Measurements from ENCODE around the gene C1orf105.

Gene C1orf105

DNA sequence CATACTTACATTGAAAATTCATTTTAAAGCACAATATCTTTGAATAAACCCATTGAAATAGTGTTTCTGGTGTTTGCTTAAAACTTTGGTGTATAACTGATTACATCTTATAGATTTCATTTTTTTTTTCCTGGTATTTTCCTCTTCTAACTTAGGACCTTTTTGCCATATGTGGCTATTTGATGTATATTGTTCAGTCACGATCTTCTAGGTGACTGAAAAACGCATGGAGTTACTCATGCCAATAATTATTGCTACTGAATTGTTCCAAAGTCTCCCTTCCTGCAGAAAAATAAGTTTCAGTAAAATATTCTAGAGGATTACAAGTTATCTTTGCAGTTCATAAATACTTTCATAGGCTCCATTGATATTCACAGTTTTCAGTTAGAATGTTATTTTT, 22.9 kb upstream of the C1orf105 start:
- DNase-seq, result no peak

DNA sequence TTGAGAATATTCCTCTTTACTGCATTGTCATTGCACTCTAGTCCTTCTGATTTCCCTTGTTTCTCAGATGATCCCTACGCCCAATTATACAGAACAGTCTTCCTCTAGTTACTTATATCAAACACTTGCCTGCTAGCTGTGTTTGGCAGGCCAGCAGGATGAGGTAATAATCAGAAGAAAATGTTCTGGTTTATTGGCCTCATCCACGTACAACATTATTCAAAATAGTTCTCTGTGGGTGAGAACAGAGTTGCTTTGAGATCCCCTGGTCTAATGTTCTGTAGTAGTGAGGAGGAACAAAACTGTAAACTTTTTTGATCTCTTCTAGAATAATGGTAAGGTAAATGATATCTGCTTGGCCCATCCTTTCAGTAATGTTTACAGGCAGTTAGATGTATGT, 22.3 kb upstream of the C1orf105 start:
- DNase-seq, result peak; percentile 31

DNA sequence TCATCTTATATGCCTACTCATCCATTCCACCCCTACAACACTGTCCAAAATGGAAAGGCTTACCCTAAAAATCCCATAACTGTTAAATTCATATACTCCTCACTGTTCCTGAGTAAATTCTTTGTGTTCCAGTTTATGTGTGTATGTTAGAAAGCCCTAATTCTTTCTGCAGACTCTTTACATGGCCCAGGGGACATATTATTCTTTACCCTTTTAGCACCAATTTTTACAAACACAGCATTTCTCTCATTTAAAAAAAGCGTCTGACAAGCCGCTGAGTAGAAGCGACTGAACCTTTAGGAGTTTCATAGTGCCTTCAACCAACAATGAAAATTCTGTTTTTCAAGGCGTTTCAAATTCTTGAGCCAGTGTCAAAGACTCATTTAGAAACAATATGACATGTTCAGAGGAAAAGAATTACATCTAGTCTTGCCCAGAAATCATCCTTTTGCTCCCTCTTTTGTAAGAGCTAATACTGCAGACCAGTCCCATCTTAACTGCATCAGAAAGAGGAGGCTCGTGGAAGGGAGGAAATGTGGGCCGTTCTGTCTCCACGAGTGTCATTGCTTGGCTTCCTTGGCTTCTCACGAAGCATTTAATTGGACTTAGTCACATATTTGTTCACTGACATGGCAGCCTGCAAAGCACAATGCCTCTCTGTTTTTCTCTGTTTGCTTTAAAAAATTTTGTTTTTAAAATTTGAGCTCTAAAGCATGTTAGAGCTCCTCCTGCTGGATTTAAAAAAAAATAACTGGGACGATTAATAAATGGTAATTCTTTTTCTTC, 21.3 kb upstream of the C1orf105 start:
- DNase-seq, result peak; percentile 75

DNA sequence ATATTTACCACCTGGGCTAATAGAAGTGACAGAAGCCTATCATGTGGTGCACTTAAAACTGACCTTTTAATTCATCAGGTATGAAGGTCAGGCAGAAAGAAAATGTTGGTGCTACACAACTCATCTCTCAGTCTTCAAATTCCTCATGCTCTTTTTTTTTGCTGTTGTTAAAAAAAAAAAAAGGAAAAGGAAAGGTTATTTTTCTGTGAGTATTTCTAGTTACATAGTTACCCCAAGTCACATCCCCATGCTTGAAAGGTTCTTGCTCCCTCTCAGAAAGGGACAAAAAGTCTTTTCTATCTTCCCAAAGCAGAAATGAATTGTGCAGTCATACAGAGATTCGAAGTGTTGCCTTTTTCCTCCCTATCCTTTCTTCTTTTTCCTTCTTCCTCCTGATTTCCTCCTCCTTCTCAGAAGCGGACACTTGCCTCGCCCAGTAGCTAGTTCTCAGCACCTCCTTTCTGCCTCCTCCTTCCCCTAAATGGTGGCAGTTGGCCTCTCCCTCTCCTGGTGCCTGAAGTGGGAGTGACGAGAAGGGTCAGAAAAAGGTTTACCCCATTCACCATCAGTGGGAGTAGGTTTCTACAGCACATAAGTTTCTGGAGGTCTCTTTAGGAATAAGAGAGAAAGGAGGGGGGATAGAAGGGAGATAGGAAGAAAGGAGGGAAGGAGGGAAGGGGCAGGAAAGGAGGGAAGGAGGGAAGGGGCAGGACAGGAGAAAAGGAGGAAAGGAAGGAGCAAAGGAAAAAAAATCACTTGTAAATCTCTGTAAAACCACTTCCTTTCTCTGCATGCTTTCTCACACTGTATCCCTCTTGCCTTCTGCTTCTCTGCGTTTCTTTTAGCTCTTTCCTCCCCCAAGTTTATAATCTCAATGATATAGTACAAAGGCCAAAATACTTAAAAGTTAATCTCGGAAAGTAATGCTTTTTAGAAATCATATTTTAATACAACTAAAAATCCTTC, 20.4 kb upstream of the C1orf105 start:
- no peak for DNase-seq

DNA sequence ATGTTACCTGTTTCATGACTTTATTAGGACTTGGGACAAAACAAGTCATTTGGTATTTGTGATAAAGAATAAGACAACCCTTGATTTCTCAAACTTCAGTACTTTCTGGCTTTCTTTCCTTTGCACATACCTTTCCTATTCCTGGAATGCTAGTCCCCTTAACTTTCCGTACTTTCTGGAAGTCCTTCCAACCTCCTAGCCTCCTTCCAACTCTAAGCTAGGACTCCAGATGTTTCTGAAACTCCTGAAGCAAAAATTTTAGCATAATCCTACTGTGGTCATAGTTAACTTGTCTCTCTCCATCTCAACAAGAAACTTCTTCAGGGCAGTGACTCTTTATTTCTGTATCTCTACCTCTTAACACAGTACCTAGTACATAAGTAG, 19.8 kb upstream of the C1orf105 start:
- DNase-seq, result no peak

DNA sequence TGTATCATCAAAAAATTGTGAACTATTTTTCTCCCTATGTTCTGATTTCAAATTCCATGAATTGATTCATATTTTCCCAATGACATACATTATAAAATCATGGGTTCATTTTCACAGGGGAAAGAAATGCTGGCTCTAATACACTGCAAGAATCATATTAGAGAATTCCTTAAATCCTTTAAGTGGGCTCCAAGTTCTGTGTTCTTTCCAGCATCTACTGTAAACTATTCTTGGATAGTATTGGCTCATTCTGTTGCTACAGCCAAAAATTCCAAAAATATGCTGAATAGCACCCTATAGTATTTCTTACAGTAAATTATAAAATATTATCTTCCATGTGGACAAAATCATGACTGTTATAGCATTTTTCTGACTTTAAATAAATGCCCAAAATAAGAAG, 19.0 kb upstream of the C1orf105 start:
- no peak for DNase-seq

DNA sequence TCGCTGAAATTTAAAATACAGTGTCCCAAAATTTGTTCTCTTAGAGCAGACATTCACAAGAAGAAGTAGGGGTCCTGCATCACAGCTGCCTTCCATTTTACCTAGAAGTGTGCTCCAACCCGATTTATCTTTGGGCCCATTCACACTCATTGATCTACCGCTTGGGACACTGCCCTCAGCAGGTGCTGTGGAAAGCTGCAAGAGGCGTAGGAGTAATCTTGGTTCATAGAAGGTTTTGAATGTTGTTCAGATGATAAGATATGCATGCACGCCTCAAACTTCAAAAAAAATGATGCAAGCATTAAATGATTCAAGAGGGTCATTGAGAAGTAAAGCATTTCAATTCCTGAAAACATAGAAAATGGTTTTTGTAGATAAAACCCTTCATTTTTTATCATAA, 18.6 kb upstream of the C1orf105 start:
- DNase-seq, result no peak

DNA sequence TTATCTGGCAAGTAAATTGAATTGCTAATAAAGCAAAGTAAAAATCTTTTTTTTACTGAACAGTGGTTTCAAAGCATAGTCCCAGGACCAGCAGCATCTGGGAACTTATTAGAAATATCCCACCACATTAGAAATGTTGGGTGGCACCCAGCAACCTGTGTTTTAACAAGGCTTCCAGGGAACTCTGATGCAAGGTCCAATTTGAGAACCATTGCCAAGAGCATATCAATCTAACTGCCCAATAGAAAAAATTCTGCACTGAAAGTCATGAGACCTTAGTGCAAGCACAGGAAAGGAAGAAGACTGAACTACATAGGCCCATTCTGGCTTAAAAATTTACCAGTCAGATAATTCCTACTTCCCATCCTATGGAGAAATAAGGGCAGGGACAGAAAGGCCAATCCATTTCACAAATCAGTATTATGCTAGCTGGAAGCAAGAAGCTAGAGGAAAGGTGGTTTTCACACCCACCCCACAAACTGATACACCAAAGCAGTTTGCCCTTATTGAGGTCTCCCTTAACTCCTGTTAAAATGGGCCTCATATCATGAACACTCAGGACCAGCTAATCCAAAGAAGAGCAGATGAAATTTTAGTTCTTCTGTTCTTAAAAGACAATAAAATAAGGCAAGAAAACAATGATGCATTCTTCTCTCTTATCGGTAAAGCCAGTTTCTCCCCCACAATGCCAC, 17.5 kb upstream of the C1orf105 start:
- no peak for DNase-seq

DNA sequence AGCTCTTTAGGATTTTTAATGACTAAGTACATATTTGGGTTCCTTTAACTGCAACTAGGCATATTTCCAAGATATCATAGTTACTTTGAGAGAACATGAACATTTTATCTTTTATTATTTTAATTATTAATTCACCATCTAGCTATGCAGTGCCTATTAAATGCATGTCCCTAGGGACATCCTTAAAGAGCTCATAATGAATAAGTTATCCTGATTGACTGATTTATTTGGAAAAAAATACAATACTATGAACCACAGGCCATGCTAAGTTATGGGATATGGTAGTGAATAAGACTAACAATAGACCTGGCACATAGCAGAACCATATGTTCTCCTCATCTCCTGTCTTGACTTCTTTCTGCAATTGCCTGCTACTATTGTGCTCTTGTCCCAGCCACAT, 16.4 kb upstream of the C1orf105 start:
- DNase-seq, result no peak

DNA sequence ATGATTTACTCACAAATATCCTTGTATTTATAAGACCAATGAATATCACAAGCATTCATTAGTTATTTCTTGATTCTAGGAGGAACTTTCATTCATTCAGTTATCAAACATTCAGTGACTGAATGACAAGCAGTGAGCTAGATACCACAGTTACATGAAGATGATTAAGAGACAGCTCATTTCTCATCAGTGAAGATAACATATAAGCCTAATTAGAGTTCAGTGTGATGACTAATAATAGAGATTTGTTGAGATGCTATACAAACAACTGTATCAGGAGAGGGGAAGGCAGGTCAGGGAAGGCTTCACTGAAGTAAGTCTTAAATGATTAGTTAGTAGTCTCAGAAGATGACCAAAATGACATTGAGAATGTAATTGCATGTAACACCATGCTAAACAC, 14.6 kb upstream of the C1orf105 start:
- DNase-seq, result no peak

DNA sequence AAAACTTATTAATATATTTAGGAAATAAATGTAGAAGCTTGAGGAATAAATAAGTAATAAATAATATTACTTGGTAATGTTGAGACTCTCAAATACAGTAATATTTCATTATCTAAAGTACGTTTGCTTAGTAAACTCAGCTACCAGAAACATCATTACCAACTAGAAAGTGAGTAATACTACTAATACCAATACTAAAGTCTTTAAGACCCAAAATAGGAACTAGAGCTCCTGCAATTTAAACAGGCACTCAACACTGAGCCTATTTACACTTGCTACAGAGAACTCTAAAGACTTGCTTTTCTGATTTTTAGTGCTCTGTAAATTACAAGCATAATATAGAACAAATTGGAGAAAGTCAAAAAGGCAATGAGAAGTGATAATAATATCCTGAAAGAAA, 13.5 kb upstream of the C1orf105 start:
- DNase-seq, result no peak

DNA sequence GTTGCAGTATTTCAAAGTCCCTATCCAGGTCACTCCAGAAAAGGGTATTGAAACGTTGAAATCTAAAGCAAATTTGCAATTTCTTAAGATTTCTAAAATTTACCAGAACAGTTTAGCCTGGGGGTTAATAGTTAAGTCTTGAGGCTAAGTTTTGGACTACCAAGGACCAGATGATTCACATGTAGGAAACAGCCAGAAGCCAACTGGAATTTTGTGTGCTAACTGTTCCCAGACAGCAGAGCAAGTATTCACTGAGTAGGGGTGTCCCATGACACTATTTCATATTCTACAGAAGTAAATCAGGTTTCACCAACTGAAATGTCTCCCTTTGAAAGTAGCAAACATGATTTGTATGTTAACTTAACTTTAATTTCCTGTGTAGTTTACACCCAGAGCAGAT, 11.5 kb upstream of the C1orf105 start:
- DNase-seq, result no peak

DNA sequence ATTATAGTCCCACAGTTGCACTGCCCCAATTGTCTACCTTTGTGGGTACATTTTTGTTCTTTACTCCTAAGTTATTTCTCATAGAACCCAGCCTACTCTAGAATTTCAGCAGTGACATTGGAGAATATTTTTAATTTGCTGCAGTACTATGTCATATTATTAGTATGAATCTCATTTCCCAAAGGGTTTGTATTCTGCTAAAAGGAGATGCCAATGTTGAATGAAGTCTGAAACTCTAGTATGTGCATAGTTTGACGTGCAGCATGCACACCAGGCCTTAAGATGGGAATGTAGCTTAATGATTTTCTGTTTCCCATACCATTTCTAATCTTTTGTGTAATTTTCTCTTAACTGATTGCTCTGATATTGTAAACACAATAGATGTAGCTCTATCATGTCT, 10.5 kb upstream of the C1orf105 start:
- no peak for DNase-seq

DNA sequence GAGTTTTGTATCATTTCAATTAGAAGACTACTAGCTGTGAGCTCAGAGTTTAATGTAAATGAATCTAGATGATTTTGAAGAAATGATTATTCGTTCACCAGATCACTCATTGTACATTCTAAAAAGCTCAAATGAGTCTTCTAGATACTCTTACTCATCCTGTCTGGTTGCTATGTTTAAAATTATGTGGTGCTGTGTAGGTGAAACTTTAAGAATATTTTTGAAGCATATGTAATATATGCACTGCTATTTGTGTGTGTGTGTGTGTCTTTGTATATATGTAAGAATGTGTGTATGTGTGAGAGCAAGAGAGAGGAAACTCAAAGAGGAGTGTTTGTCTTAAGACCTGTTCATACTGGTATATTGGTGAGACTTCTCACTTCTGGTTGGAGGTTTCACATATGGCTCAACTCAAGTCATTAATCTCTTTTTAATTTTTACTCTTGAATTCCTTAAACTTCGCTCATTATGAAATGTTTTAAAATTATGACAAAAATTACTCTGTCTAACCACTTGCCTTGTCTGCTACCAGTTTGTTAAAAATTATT, 8.6 kb upstream of the C1orf105 start:
- DNase-seq, result peak; percentile 31

DNA sequence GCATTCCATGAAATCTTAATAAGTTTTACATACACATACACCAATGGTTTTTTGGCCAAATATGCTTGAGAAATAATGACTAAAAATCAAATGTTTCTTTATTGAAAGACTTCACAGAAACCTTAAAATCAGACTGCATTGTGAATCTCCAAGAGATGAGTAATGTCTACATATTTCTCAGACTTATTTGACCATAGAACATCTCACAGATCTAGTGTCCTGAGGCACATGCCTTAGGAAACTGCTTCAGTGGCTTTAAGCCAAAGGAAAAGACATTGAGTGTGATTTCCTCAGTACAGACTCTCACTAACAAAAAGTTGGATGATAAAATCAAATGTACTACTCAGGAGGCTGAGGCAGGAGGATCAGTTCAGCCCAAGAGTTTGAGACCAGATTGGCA, 6.2 kb upstream of the C1orf105 start:
- DNase-seq, result no peak

DNA sequence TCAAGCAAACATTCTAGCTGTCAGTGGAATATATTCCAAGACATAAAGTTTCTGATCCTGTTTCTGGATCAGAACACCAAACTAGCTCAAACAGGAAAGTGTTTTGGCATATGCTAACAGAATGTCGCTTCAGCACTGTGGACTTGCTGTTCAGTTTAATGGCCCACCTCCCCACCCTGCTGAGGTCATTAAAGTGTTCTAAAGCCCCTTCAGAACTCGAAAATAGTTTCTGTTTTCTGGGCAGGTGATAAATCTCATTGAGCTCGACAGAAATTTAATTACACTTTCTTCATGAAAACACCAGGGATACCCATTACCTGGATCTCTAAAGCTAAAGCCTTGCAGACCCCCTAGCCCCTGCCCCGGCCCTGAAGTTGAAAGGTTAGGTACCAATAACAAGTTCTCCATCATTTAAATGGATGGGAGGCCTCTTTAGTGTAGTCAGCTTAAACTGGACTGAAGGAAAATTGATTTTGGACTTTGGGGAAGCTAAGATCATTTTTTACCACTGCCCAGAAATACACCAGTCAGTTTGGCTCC, 3.9 kb upstream of the C1orf105 start:
- no peak for DNase-seq

DNA sequence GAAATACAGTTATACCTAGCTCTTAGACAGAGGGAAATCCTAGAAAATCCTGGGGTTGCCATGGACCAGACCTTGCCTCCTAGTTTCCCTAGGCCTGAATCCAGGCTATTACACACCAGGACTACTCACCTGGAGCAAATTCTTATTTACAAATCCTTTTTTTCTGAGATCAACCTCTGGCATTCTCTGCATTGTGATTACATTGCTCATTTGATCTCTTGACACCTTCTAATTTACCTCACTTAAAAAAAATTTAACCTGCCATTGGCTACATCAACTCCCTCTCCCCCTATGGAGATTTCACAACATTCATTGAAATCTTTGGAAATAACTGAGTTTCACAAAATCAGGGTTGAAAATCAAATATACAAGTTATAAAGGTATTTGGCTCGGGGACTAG, 2.9 kb upstream of the C1orf105 start:
- no peak for DNase-seq

DNA sequence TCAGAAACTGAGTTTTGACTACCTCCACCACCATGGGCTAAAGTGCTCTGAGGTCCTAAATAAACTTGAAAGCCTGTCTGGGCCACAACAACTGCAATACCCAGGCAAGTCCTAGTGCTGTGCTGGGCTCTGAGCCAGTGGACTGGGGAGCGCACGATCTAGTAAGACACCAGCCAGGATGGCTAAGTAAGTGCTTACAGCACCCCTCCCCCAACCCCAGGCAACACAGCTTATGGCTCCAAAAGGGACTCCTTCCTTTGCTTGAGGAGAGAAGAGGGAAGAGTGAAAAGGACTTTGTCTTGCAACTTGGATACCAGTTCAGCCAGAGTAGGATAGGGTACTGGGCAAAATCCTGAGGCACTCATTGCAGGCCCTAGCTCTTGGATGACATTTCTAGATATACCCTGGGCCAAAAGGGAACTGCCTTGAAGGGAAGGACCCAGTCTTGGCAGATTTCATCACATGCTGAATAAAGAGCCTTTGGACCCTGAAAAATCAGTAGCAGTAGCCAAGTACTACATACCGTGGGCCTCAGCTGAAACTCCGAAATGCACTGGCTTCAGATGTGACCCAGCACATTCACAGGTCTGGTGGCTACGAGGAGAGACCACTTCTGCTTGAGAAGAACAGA, 1.6 kb downstream of the C1orf105 start:
- no peak for DNase-seq

DNA sequence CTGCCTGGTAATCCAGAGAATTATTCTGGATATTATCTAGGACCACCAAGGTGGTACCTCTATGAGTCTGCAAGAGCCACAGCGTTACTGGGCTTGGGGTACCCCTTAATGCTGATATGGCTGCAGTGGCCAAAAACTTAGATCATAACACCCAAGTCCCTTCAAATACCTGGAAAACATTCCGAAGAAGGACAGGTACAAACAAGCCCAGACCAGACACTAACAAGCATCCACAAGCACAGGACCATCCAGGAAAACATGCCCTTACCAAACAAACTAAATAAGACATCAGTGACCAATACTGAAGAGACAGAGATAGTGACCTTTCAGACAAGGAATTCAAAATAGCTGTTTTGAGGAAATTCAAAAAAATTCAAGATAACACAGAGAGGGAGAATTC, 2.9 kb downstream of the C1orf105 start:
- DNase-seq, result no peak

DNA sequence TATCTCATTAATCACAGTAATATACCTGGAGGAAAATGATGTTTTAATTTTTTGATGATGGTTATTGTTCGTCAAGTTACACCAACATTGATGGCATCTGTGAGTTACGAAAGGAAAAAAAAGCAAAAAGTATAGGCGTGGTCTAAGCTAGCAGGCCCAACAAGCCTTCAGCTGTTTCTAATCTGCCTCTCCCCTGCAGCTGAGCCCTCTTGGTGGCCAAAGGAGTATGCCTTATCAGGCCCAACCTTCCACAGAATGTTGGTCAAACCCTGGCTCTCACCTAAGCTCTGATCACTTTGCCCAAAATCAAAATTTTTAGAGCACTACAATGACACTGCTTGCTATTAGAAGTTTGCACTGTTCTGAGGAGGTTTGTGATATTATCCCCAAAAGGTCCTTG, 4.9 kb downstream of the C1orf105 start:
- DNase-seq, result no peak

DNA sequence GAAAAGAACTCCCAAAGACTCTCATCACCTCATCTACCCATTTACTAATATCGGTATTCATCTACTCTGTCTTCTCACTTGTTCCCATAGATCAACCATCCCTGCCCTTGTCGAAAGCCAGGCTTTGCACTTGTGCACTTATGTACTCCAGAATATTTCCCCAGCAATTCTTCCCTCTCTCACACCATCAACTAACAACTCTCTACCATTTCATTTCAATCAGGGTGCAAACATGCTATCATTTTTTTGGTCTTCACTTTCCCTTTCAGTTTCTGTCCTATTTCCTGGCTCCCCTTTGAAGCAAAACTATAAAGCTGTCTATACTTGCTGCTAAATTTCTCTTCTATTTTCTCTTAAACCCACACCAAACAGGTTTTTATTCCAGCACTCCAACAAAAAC, 6.7 kb downstream of the C1orf105 start:
- no peak for DNase-seq

DNA sequence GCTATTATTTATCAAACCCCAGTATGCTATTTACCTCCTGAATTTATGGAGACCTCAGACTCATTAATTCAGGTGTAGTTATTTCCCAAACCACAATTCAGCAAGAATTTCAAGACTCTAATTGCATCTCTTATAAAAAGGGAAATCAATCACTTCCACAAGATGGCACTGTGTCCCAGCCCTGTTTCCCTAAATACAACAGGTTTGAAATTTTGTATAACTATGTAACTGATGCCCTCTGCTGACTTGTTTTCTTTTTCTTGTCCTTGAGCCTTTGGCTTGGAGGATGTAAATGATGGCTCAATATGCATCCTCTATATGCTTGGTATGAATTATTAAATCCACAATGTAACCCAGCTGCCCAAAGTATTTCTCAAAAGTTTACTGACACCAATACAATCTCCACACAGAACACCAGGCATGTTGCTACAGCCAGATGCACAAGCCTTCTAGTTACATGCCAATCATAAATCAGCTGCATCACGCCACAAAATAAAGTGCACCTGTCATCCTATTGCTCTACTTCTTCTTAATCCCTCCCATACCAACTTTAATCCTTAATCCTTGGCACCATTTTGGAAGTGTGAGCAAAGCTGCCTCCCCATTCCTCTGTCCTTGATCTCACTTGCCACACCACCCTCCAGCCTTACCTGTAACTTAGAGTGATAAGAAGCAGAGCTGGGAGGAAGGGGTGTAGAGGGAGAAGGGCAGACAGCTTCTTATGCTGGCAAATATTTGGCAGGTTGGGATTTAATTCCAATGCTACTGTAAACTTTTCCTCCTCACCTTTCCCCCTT, 9.0 kb downstream of the C1orf105 start:
- DNase-seq, result peak; percentile 73
